ENCODE data around the gene ATP6V0E2.

- TF ChIP-seq EZH2phosphoT487 (IDR thresholded peaks at IDR 0.05; ENCODE audit: borderline replicate concordance, low read length) (no peak), CTCF (IDR thresholded peaks at IDR 0.05; ENCODE audit: low read depth, low read length, poor library complexity, severe bottlenecking) (no peak)
Observed at GRCh38 chr7:149866779-149867447, 6.9 kb upstream of the ATP6V0E2 start.

All from DOHH2 (cell line).